Measurements from ENCODE around the gene DCAF16. TPM values are rescaled to one million over a fixed set of nuclear protein-coding genes. Genes with fewer than 3 reads are reported as not detected.

The DCAF16 gene
- total RNA-seq, 4 donors from 2014 or later, result 28.3 to 36.1 (median 31.9) TPM

GRCh38 chr4:17781300-17782287, 29.0 kb downstream of the DCAF16 start, which contains the start of gene FAM184B:
TSS of gene FAM184B (minus strand) at chr4:17781621. CDS start at chr4:17781299, 322 bp downstream.
- intact Hi-C loops (cut with DNase I; ENCODE audit: low total_unique reads), result no loop called here
- peak within 1 kb of the TSS; percentile 1 for H3K4me3 ChIP-seq (ENCODE audit: low read depth, poor library complexity, severe bottlenecking)
- DNase-seq (ENCODE audit: low spot score in 2 of 2), result no peak
- 6% methylated on average over 73 to 78 of the region's 82 CpGs for WGBS, 2 donors
- no peak for TF ChIP-seq CTCF (IDR thresholded peaks at IDR 0.05)
- no peak for TF ChIP-seq POLR2A (IDR thresholded peaks at IDR 0.05)

GRCh38 chr4:17780501-17781299, 29.9 kb downstream of the DCAF16 start:
- intact Hi-C loops (cut with DNase I; ENCODE audit: low total_unique reads), result no loop called here
- TF ChIP-seq CTCF (IDR thresholded peaks at IDR 0.05) (no peak), POLR2A (IDR thresholded peaks at IDR 0.05) (no peak)

GRCh38 chr4:17778431-17778830, 32.1 kb downstream of the DCAF16 start:
- intact Hi-C loops (cut with DNase I; ENCODE audit: low total_unique reads), result no loop called here
- WGBS, 2 donors, result 81 to 94% methylated on average over 3 of the region's 3 CpGs

More at GRCh38 chr4:17780501-17781299, 29.9 kb downstream of the DCAF16 start:
- H3K4me3 ChIP-seq (ENCODE audit: low read depth, poor library complexity, severe bottlenecking), result peak overlapping the region; percentile 1
- DNase-seq (ENCODE audit: low spot score in 2 of 2), result no peak
- 9 to 11% methylated on average over 28 to 31 of the region's 31 CpGs for WGBS, 2 donors

GRCh38 chr4:17773135-17773698, 37.3 kb downstream of the DCAF16 start:
- WGBS, 2 donors, result 86 to 90% methylated on average over 10 of the region's 10 CpGs
- H3K4me3 ChIP-seq (ENCODE audit: low read depth, poor library complexity, severe bottlenecking), result no peak overlapping the region
- DNase-seq (ENCODE audit: low spot score in 2 of 2), result no peak
- intact Hi-C loops (cut with DNase I; ENCODE audit: low total_unique reads), result no loop called here
- no peak for TF ChIP-seq CTCF (IDR thresholded peaks at IDR 0.05)
- TF ChIP-seq POLR2A (IDR thresholded peaks at IDR 0.05), result no peak

More at GRCh38 chr4:17778431-17778830, 32.1 kb downstream of the DCAF16 start:
- TF ChIP-seq POLR2A (IDR thresholded peaks at IDR 0.05) (no peak), CTCF (IDR thresholded peaks at IDR 0.05) (no peak)
- no peak overlapping the region for H3K4me3 ChIP-seq (ENCODE audit: low read depth, poor library complexity, severe bottlenecking)
- no peak for DNase-seq (ENCODE audit: low spot score in 2 of 2)

GRCh38 chr4:17771284-17771908, 39.2 kb downstream of the DCAF16 start:
- WGBS, 2 donors, result 31 to 37% methylated on average over 8 of the region's 8 CpGs
- DNase-seq (ENCODE audit: low spot score in 2 of 2), result no peak
- no peak for TF ChIP-seq POLR2A (IDR thresholded peaks at IDR 0.05)
- TF ChIP-seq CTCF (IDR thresholded peaks at IDR 0.05), result no peak
- H3K4me3 ChIP-seq (ENCODE audit: low read depth, poor library complexity, severe bottlenecking), result no peak overlapping the region
- intact Hi-C loops (cut with DNase I; ENCODE audit: low total_unique reads), result no loop called here

Data from lower leg skin (tissue), 4 donors.